Measurements from ENCODE around the gene MAP3K14. TPM values are rescaled to one million over a fixed set of nuclear protein-coding genes. Genes with fewer than 3 reads are reported as not detected.
A peak's percentile ranks its signal among the peaks of the same experiment; 100 is the strongest.

Gene MAP3K14
- total RNA-seq, 1 donor from 2014 or later: 9.9 TPM

- no peaks in the 10 kb centered on the region for H3K9me3 ChIP-seq
- no peak overlapping the region for H3K4me3 ChIP-seq
- H3K27ac ChIP-seq: no peak overlapping the region
- ATAC-seq (no peak), DNase-seq (no peak)
- intact Hi-C loops (cut with DNase I): no loop called here
- no peaks in the 10 kb centered on the region for H3K27me3 ChIP-seq
- TF ChIP-seq CTCF (IDR thresholded peaks at IDR 0.05): no peak
- no peaks in the 10 kb centered on the region for H3K4me1 ChIP-seq
- H3K36me3 ChIP-seq: no peaks in the 10 kb centered on the region
These were observed 44.6 kb upstream of the MAP3K14 start for GRCh38 chr17:45361451-45361850.

GRCh38 chr17:45357364-45357997, 40.7 kb upstream of the MAP3K14 start:
- no peaks in the 10 kb centered on the region for H3K9me3 ChIP-seq
- no peaks in the 10 kb centered on the region for H3K4me1 ChIP-seq
- H3K4me3 ChIP-seq: no peak overlapping the region
- H3K36me3 ChIP-seq: no peaks in the 10 kb centered on the region
- no peaks in the 10 kb centered on the region for H3K27me3 ChIP-seq
- DNase-seq (no peak), ATAC-seq (no peak)
- no peak for TF ChIP-seq CTCF (IDR thresholded peaks at IDR 0.05)
- no peak overlapping the region for H3K27ac ChIP-seq
- intact Hi-C loops (cut with DNase I): no loop called here

- no peaks in the 10 kb centered on the region for H3K27me3 ChIP-seq
- H3K9me3 ChIP-seq: no peaks in the 10 kb centered on the region
- H3K4me1 ChIP-seq: no peaks in the 10 kb centered on the region
- H3K4me3 ChIP-seq: no peak overlapping the region
- TF ChIP-seq CTCF (IDR thresholded peaks at IDR 0.05): no peak
- no peak overlapping the region for H3K27ac ChIP-seq
- H3K36me3 ChIP-seq: no peaks in the 10 kb centered on the region
- DNase-seq (peak; percentile 9), ATAC-seq (no peak)
- intact Hi-C loops (cut with DNase I): no loop called here
These were observed 38.3 kb upstream of the MAP3K14 start for GRCh38 chr17:45355087-45355486.

- no peaks in the 10 kb centered on the region for H3K36me3 ChIP-seq
- no peaks in the 10 kb centered on the region for H3K4me1 ChIP-seq
- DNase-seq: peak; percentile 37
- no peak for TF ChIP-seq CTCF (IDR thresholded peaks at IDR 0.05)
- intact Hi-C loops (cut with DNase I): no loop called here
- no peak overlapping the region for H3K27ac ChIP-seq
- ATAC-seq: peak; percentile 82
- H3K9me3 ChIP-seq: no peaks in the 10 kb centered on the region
- H3K4me3 ChIP-seq: no peak overlapping the region
- H3K27me3 ChIP-seq: no peaks in the 10 kb centered on the region
These were observed 36.2 kb upstream of the MAP3K14 start for GRCh38 chr17:45353043-45353442.

GRCh38 chr17:45351831-45352230, 35.0 kb upstream of the MAP3K14 start:
- no peak for ATAC-seq

More at GRCh38 chr17:45351831-45352230, 35.0 kb upstream of the MAP3K14 start:
- H3K27ac ChIP-seq: no peak overlapping the region
- no peaks in the 10 kb centered on the region for H3K4me1 ChIP-seq
- no peaks in the 10 kb centered on the region for H3K9me3 ChIP-seq
- intact Hi-C loops (cut with DNase I): no loop called here
- H3K27me3 ChIP-seq: no peaks in the 10 kb centered on the region
- H3K4me3 ChIP-seq: no peak overlapping the region
- DNase-seq: no peak
- H3K36me3 ChIP-seq: no peaks in the 10 kb centered on the region
- TF ChIP-seq CTCF (IDR thresholded peaks at IDR 0.05): no peak

All from upper lobe of right lung (tissue), 1 donor.